ENCODE data around the gene MCF2L. TPM values are rescaled to one million over a fixed set of nuclear protein-coding genes. Genes with fewer than 3 reads are reported as not detected.

The MCF2L gene
- total RNA-seq, 4 donors from 2014 or later, result 25.0 to 103 (median 61.0) TPM

DNA sequence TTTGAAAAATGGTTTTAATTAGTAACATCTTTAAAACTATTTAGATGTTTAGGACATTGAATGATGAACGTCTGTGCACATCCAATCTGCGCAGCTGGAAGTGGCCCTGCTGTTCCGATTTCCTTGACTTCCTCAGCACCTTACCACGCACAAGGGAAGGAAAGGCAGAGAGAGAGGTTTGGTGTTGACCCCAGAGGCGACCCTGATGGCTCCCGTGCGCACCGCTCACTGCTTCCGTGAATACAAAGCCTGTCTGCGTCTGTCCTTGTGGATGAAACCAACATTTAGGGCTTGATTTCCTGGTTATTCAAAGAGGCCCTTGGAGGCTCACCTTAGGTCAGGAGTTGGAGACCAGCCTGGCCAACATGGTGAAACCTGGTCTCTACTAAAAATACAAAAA lies 8.5 kb downstream of the MCF2L start:
- TF ChIP-seq CTCF (IDR thresholded peaks at IDR 0.05) (no peak), POLR2A (IDR thresholded peaks at IDR 0.05) (no peak)
- Histone ChIP-seq H3K36me3 (no peaks in the 10 kb centered on the region), H3K27me3 (no peaks in the 10 kb centered on the region), H3K27ac (peak overlapping the region; percentile 33 to 44), H3K4me1 (no peaks in the 10 kb centered on the region), H3K9me3 (no peaks in the 10 kb centered on the region), H3K4me3 (no peak overlapping the region)
- DNase-seq, result no peak
- intact Hi-C loops (cut with DNase I; ENCODE audit: low total_unique reads), result no loop called here

DNA sequence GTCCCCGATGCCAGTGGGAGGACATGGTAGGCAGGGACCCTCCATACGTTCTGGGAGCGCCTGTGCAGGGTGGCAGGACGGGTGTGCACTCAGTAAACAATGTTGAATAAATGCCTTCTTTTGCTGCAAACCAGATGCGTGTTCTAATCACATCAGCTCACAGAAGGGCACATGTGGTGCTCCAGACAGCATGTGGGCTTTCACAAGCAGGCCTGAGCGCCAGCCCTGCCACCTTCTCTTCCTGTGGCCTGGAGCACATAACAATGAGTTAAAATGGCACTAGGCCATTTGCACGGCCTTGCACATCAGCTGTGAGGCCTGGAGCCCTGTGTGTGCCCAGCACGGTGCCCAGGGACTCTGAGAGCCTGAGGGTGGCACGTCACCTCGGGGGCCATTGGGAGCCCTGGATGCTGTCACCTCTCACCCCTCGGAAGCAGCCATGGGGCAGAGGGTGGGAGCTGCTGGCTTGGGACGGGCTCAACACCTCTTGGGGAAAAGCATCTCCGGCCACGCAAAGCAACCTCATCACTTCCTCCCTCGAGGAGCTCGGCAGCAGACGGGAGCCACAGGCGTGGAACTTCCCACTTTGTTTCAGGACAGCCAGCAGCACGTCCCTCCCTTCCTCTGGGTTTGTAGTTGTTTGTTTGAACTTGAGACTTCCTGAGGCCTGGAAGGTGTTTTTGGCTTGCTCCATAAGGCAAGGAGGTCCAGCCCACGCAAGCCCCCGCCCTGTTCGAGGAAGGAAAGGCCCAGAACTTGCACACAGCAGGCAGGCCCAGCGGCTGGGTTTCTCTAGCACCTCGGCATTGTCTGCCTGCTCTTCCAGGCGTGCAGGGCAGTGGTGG lies 9.8 kb downstream of the MCF2L start:
- TF ChIP-seq POLR2A (IDR thresholded peaks at IDR 0.05) (peak; percentile 21 to 32), CTCF (IDR thresholded peaks at IDR 0.05) (no peak)
- H3K27ac ChIP-seq, result peak overlapping the region; percentile 67 to 73
- DNase-seq, result peak in 1 of 2 donors; percentile 58
- H3K36me3 ChIP-seq, result no peaks in the 10 kb centered on the region
- peak overlapping the region in 1 of 2 donors; percentile 27 for H3K4me3 ChIP-seq
- intact Hi-C loops (cut with DNase I; ENCODE audit: low total_unique reads), result no loop called here
- H3K9me3 ChIP-seq, result no peaks in the 10 kb centered on the region
- no peaks in the 10 kb centered on the region for H3K27me3 ChIP-seq
- H3K4me1 ChIP-seq, result no peaks in the 10 kb centered on the region

GRCh38 chr13:112979406-112979902 lies 10.4 kb downstream of the MCF2L start:
- Histone ChIP-seq H3K4me1 (no peaks in the 10 kb centered on the region), H3K36me3 (no peaks in the 10 kb centered on the region), H3K27me3 (no peaks in the 10 kb centered on the region), H3K9me3 (no peaks in the 10 kb centered on the region), H3K27ac (peak overlapping the region; percentile 67 to 73), H3K4me3 (peak overlapping the region; percentile 23 to 27)
- no peak for DNase-seq
- intact Hi-C loops (cut with DNase I; ENCODE audit: low total_unique reads), result no loop called here
- TF ChIP-seq POLR2A (IDR thresholded peaks at IDR 0.05), result no peak
- TF ChIP-seq CTCF (IDR thresholded peaks at IDR 0.05), result no peak

DNA sequence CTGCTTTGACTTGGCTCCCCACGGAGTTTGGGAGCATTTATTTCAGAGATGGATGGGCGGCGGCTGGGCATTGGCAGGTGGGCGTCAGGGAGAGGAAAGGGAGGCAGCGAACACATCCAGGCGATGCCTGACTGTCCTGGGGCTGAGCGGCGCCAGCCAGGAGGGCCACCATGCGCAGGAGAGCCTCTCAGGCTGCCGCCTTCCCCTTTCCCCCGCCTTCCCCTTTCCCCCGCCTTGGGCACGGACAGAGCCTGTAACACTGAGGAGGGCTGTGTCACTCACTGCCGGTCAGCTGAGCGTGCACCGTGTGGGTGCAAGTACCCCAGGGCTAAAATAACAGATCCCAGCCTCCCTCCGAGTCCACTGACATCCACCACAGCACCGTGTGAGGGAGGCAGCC lies 11.4 kb downstream of the MCF2L start:
- DNase-seq, result no peak
- intact Hi-C loops (cut with DNase I; ENCODE audit: low total_unique reads), result no loop called here
- no peaks in the 10 kb centered on the region for H3K27me3 ChIP-seq
- peak overlapping the region; percentile 67 to 73 for H3K27ac ChIP-seq
- TF ChIP-seq CTCF (IDR thresholded peaks at IDR 0.05), result no peak
- no peak for TF ChIP-seq POLR2A (IDR thresholded peaks at IDR 0.05)
- no peaks in the 10 kb centered on the region for H3K9me3 ChIP-seq
- H3K4me3 ChIP-seq, result peak overlapping the region; percentile 23 to 27
- H3K4me1 ChIP-seq, result no peaks in the 10 kb centered on the region
- H3K36me3 ChIP-seq, result no peaks in the 10 kb centered on the region

- Histone ChIP-seq H3K36me3 (no peaks in the 10 kb centered on the region), H3K4me1 (no peaks in the 10 kb centered on the region), H3K27me3 (no peaks in the 10 kb centered on the region), H3K27ac (peak overlapping the region; percentile 12 to 31), H3K9me3 (no peaks in the 10 kb centered on the region), H3K4me3 (no peak overlapping the region)
- no peak for TF ChIP-seq CTCF (IDR thresholded peaks at IDR 0.05)
- TF ChIP-seq POLR2A (IDR thresholded peaks at IDR 0.05), result no peak
- intact Hi-C loops (cut with DNase I; ENCODE audit: low total_unique reads), result no loop called here
- DNase-seq, result no peak
Measured at GRCh38 chr13:112981451-112981850, 12.4 kb downstream of the MCF2L start.
